NK-92 (cell line): ENCODE data around the gene RAD23B.
"Not testable (repeated sequence)": the region's sequence is repeated elsewhere in the genome, so short reads cannot be mapped to it uniquely, and the experiment has no call there.

ENCODE experiments used
- DNase-seq: peaks from one replicate; lab custom pipeline; 2025; ENCODE audit not compliant: unreplicated experiment; lab: John Stamatoyannopoulos, UW

The RAD23B gene

GRCh38 chr9:107282759-107283622 is at the start of gene RAD23B:
RAD23B (plus strand) TSS chr9:107283279; CDS start chr9:107283630, 351 bp downstream.
- peak; percentile 86 for DNase-seq

GRCh38 chr9:107235765-107236442 is 47.2 kb upstream of the RAD23B start:
- no peak for DNase-seq

- DNase-seq = no peak
Measured at GRCh38 chr9:107237873-107238272, 45.2 kb upstream of the RAD23B start.

GRCh38 chr9:107239474-107239873 is 43.6 kb upstream of the RAD23B start:
- DNase-seq = no peak

GRCh38 chr9:107240260-107240659 is 42.8 kb upstream of the RAD23B start:
- DNase-seq = no peak

- no peak for DNase-seq
Measured at GRCh38 chr9:107242073-107243030, 40.7 kb upstream of the RAD23B start.

GRCh38 chr9:107243742-107244141 is 39.3 kb upstream of the RAD23B start:
- no peak for DNase-seq

- DNase-seq = no peak
Measured at GRCh38 chr9:107246259-107247254, 36.5 kb upstream of the RAD23B start.

- no peak for DNase-seq
Measured at GRCh38 chr9:107248714-107249113, 34.4 kb upstream of the RAD23B start.

- no peak for DNase-seq
Measured at GRCh38 chr9:107249131-107249533, 33.9 kb upstream of the RAD23B start.

- DNase-seq = no peak
Measured at GRCh38 chr9:107249665-107250285, 33.3 kb upstream of the RAD23B start.

- no peak for DNase-seq
Measured at GRCh38 chr9:107251756-107252322, 31.2 kb upstream of the RAD23B start.

GRCh38 chr9:107258919-107259318 is 24.2 kb upstream of the RAD23B start:
- DNase-seq = no peak

- not testable (repeated sequence) for DNase-seq
Measured at GRCh38 chr9:107259751-107260313, 23.2 kb upstream of the RAD23B start.

- no peak for DNase-seq
Measured at GRCh38 chr9:107260437-107261081, 22.5 kb upstream of the RAD23B start.

- DNase-seq = no peak
Measured at GRCh38 chr9:107261106-107261505, 22.0 kb upstream of the RAD23B start.

- DNase-seq = no peak
Measured at GRCh38 chr9:107263289-107263688, 19.8 kb upstream of the RAD23B start.

- DNase-seq = no peak
Measured at GRCh38 chr9:107266624-107267368, 16.3 kb upstream of the RAD23B start.
